CD4-positive, alpha-beta T cell treated with Interleukin-2 at 100 ng/mL for 4 hours (primary cell): Measurements from ENCODE around the gene TRAF3.
A peak's percentile ranks its signal among the peaks of the same experiment; 100 is the strongest.

ENCODE experiments used
- DNase-seq: peaks from one replicate; pipeline ENCODE4 v3.0.0-alpha.2; 2020; ENCODE audit warnings: low spot score

TRAF3 gene

DNA sequence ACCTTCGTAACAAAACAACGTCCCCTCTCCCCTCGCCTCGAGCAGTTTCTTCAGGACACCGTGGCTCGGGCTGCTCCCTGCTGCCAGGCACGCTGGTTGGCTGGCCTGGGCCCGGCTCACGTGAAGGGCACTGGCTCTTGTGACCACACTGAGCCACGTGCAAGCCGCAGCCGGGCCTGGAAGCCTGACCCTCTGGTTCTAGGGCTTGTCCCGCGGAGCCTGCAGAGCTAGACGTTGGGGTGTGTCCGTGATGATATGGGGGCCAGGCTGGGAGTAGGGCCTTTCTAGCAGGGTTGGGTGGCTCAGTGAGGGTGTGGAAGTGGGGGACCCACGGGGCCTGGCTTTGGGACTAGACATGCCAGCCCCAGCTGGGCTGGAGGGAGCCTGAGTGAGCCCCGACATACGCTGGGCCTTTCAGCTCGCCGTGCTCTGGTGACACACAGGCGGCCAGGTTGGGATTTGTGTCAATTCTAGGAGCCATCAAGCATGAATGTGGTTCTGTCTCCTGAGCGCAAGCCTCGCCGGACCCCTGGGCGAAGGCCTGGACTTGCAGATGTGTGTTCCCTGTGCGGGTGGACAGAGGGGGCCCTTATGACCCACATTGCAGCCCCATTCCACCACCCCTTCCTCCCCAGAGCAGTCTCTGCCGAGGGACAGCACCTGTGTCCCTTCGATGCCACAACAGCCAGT, 131.7 kb downstream of the TRAF3 start:
- no peak for DNase-seq

- DNase-seq: no peak
Measured at GRCh38 chr14:102909462-102909861, 132.2 kb downstream of the TRAF3 start.

GRCh38 chr14:102909911-102910310, 132.7 kb downstream of the TRAF3 start:
- no peak for DNase-seq

DNA sequence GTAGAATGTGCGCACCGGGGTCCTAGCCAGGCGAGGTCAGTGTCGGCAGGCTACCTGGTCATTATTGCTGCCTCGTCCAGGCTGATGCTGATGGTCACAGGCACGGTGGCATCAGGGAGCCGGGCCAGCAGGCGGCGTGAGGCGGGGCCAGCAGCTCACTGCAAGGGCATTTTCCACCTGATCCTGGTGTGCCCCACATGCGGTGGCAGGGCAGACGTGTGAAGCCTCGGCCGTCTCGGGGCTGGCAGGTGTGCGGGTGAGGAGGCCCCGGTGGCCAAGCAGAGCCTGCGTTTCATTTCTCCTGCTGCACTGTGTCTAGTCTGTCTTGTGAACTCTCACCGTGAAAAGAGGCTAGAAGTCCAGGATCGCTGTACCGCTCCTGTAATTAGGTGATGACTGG, 133.2 kb downstream of the TRAF3 start:
- no peak for DNase-seq

- DNase-seq: no peak
Measured at GRCh38 chr14:102911541-102911951, 134.3 kb downstream of the TRAF3 start.

- no peak for DNase-seq
Measured at GRCh38 chr14:102911991-102912761, 134.9 kb downstream of the TRAF3 start.

DNA sequence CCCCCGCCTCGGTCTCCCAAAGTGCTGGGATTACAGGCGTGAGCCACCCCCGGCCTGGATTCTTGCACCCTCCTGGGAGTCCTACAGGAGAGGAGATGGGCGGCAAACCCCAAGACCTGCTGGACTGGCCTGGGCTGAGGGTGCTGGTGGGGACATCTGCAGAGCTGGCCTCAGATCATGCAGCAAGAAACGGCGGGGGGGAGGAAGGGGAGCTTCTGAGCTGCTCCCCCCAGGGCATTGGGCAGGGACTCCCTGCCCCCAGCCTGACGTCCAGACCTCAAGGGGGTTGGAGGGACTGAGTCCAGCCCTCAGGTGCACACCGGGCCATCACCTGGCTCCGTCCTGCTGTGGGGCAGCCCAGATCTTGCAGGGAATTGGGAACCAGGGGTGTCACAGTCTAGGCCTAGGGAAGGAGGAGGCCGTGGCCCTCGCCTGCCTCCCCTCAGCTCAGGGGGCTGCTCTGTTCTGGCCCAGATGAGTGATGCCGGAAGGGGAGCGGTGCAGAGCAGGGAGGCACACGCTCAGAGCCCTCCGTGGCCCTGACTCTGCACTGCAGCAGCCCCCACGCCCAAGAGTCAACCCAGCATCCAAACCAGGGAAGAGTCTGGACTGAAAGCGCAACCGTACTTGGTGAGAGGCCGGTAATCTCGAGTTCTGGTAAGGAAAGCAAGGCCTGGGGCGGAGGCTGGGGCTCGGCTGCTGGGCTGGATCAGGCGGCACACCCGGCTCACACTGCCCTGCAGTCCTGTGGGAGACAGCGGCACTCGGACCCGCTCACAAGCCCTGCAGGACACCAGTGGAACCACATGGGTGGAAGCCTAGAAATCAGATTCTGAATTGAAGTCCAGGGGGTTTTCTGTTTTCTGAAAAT, 136.3 kb downstream of the TRAF3 start:
- DNase-seq: no peak

- no peak for DNase-seq
Measured at GRCh38 chr14:102914474-102915291, 137.4 kb downstream of the TRAF3 start.

DNA sequence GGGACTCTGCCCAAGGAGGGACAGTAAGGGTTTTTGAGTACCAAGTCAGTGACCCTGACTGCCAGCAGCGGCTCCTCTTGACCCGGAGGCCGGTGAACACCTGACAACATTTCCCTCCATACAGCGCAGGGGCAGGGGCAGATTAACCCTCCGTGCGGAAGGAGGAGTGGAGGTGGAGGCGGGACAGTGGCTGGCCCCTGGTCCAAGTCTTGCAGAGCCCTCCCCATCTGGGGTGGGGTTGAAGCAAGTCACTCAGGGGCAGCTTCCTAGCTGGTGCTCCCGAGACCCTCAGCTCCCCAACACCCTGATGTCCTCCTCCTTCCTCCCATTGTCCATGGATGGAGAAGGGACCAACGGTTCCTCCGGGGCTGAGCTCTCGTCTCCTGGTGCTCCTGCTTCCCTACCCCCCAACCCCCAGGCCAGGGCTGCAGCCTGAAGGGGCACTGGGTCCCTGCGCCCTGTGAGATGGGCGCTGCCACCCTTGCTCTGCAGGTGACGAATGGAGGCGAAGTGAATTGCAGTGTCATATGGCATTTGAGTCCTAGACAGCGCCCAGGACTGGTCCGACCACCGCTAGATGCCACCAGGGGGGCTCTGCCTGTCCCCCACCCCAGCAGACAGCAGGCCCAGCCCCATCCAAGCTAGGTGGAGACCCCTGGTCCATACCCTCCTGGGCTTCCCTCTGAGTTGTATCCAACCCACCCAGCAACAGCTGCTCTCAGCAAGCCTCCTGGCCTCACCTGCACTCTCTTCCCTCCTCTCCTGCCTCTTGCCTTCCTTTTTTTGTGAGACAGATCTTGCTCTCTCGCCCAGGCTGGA, 138.3 kb downstream of the TRAF3 start:
- DNase-seq: no peak

DNA sequence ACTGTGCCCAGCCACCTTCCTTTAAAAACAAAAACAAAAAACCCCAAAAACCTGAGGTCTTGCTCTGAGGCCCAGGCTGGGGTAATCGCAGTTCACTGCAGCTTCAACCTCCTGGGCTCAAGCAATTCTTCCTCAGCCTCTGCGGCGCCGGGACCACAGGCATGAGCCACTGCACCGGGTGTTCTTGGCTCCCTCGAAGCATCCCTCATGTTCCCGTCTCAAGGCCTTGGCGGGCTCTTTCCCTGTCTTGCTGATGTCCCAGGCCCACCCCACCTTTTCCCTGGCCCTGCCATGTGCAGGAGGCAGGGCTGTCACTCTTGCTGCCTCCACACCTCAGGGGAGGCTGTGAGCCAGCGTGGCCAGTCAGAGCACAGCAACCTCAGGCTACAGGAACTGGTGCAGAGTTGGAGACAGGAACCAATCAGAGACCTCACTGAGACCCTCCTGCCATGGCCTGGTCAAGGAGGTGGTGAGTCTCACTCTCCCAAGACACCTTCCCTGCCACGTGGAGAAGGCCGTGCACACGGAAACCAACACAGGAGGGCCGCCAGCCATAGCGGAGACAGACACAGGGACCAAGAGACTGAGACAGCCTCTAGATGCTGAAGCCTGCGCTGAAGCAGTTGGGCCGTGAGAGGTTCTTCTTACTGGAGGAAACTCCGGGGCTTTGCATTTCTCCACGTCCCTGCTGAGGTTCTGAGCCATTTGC, 139.3 kb downstream of the TRAF3 start:
- DNase-seq: no peak

- no peak for DNase-seq
Measured at GRCh38 chr14:102917056-102917385, 139.8 kb downstream of the TRAF3 start.

GRCh38 chr14:102917469-102918211, 140.4 kb downstream of the TRAF3 start:
- peak; percentile 56 for DNase-seq

DNA sequence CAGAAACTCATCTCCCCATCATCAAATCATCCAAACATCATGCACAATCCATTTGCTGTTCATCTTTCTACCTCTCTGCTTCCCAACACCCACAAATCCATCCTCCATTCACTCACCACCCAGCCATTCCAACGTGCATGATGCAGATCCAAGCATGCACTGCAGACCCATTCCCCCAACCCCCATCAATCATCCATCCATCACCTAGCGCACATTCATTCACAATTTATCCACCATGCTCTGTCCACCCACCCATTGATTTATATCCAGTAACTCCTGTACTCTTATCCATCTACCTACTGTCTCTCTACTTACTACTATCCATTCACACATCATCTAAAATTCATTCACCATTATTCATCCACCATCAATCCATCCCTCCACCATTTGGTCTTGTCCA, 141.2 kb downstream of the TRAF3 start:
- no peak for DNase-seq

DNA sequence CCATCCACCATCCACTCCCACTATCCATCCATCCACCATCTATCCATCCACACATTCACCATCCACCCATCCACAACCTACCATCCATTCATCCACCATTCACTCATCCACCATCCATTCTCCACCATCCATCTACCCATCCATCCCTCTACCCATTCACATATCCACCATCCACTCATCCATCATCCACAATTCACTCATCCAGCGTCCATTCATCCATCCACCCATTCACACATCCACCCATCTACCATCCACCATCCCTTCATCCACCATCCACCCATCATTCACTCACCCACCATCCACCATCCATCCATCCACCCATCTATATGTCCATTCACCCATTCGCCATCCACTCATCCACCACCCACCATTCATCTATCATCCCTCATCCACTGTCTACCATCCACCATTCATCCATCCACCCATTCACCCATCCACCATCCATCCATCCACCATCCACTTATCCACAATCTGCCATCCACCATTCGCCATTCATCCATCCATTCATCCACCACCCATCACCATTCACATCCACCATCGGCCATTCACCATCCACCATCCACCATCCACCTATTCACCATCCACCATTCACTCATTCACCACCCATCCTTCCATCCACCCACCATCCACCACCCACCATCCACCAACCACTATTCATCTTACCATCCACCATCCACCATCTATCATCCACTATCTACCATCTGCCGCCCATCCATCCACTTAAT, 143.2 kb downstream of the TRAF3 start:
- no peak for DNase-seq

DNA sequence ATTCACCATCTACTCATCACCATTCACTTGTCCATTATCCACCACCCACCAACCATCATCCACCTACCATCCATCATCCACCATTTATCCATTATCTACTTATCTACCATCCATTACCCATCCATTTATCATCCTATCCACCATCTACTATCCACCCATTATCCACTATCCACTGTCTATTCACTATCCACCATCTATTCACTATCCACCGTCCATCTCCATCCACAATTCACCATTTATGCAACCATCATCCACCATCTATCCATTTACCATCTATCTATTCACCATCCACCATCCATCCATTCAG, 143.7 kb downstream of the TRAF3 start:
- DNase-seq: no peak

- no peak for DNase-seq
Measured at GRCh38 chr14:102922490-102923200, 145.4 kb downstream of the TRAF3 start, which contains the start of gene AMN. Gene AMN (plus strand): TSS chr14:102922663. CDS start chr14:102922689, 26 bp downstream.

DNA sequence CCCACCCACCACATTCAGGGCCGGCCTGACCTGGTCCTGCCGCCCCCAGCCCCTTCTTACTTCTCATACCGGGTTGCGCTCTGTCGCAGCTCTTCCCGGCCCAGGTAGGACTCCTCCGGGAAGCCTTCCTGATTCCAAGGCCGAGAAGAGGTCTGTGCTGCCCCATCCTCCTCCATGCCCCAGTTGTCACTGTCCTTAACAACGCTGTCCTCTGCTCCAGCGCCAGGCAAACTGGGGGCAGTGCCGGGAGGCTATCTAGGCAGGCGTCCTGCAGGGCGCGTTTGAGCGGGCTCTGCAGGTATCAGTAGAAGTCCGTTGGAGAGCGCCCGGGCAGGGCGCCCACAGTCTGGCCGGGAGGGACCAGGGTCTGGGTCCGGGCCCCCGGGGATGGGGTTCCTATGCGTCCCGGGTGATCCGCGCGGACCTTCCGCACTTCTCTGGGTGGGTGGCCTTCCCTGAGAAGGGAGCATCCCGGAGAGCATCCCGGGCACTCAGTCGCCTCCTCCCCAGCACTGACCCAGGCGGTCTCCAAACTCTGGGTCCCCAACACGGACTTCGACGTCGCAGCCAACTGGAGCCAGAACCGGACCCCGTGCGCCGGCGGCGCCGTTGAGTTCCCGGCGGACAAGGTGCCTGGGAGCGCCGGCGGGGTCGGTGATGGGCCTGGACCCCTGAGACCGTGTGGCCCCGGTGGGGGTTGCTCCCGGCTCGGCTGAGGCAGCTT, 146.1 kb downstream of the TRAF3 start:
- no peak for DNase-seq
